ACC112 (cell line): ENCODE data around the gene PACS1.

ENCODE experiments used
- H2AFZ ChIP-seq: fragments of 200-600 bp; sonication (generic); one replicate; pipeline ENCODE4 v1.6.0; 2017; ENCODE audit warnings: antibody characterized with exemption, low read length; ENCODE audit not compliant: unreplicated experiment
- H3K27ac ChIP-seq: fragments of 200-600 bp; sonication (generic); 2 replicates; pipeline ENCODE4 v1.5.1; 2014; ENCODE audit warnings: low read depth, mild to moderate bottlenecking, antibody characterized with exemption, low read length, moderate library complexity
- H3K27me3 ChIP-seq: fragments of 200-600 bp; sonication (generic); 2 replicates; pipeline ENCODE4 v1.6.1; 2014; ENCODE audit warnings: mild to moderate bottlenecking, antibody characterized with exemption, low read length, moderate library complexity, mixed read lengths; ENCODE audit not compliant: insufficient read depth
- H3K36me3 ChIP-seq: fragments of 200-600 bp; sonication (generic); 2 replicates; pipeline ENCODE4 v1.6.1; 2016; ENCODE audit warnings: mild to moderate bottlenecking, antibody characterized with exemption, low read length, moderate library complexity, mixed read lengths; ENCODE audit not compliant: insufficient read depth
- H3K4me1 ChIP-seq: fragments of 200-600 bp; sonication (generic); one replicate; pipeline ENCODE4 v1.6.1; 2016; ENCODE audit warnings: low read length, mixed read lengths; ENCODE audit not compliant: insufficient read depth, unreplicated experiment, control insufficient read depth
- H3K4me3 ChIP-seq: fragments of 200-600 bp; sonication (generic); 2 replicates; pipeline ENCODE4 v1.5.1; 2014; ENCODE audit warnings: mild to moderate bottlenecking, low read depth, low read length
- H3K79me2 ChIP-seq: fragments of 200-600 bp; sonication (generic); one replicate; pipeline ENCODE4 v1.6.0; 2016; ENCODE audit warnings: low read length; ENCODE audit not compliant: control insufficient read depth, unreplicated experiment, insufficient read depth

Gene PACS1

DNA sequence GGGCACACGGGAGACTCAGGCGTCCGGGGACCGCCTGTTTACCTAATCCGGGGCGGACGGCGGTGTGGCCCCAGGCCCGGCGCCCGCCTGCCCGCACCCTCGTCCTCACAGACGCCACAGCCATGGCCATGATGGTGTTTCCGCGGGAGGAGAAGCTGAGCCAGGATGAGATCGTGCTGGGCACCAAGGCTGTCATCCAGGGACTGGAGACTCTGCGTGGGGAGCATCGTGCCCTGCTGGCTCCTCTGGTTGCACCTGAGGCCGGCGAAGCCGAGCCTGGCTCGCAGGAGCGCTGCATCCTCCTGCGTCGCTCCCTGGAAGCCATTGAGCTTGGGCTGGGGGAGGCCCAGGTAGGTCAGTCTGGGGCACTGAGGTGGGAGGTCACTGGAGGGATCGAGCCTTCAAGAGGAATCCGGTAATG lies 188.4 kb downstream of the PACS1 start:
- Histone ChIP-seq H3K36me3 (peaks cover 3% of the 10 kb centered on the region; the same call in 1 of the 2 replicates), H3K79me2 (no peaks in the 10 kb centered on the region), H3K4me3 (peak overlapping the region; percentile 89), H3K27ac (no peak overlapping the region), H3K4me1 (no peaks in the 10 kb centered on the region), H2AFZ (no peak overlapping the region), H3K27me3 (no peaks in the 10 kb centered on the region)

DNA sequence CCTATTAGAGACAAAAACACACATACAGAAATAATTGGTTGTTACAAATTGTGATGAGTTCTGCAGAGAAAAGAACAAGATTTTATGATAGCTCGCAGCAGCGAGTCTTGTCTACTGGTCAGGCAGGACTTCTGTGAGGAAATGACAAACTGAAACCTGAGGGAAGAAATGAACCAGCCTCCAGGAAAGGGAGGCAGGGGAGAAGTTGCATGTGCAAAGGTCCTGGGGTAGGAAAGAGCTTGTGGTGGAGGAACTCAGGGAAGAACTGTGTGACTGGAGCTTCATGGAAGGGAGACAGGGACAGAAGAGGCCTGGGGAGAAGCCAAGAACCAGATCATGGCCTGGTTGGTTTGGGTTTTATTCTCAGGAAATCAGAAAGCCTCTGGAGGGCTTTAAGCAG lies 189.2 kb downstream of the PACS1 start:
- Histone ChIP-seq H3K4me1 (no peaks in the 10 kb centered on the region), H3K27ac (no peak overlapping the region), H3K27me3 (no peaks in the 10 kb centered on the region), H3K36me3 (peaks cover 3% of the 10 kb centered on the region; the same call in 1 of the 2 replicates), H2AFZ (no peak overlapping the region), H3K79me2 (no peaks in the 10 kb centered on the region), H3K4me3 (no peak overlapping the region; the same call in 1 of the 2 replicates)

DNA sequence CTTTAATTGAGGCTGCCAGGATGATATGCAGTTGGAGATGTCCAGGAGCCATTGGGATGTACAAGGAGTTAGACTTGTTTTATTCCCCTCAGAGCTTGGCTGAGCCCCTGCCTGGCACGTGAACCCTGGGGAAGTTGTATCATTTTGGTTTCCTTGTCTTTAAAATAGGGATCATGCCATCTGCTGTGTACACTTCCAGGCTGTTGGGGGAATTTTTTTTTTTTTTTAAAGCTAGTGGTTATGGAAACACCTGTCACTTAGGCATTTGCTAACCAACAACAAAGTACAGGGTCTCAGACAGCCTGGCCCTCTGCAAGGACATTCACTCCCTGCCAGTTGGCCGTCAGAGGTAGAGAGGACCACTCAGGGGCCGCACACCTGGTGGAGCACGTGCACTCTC lies 189.9 kb downstream of the PACS1 start:
- H3K4me3 ChIP-seq, result no peak overlapping the region
- H3K36me3 ChIP-seq, result peaks cover 3% of the 10 kb centered on the region; the same call in 1 of the 2 replicates
- no peak overlapping the region for H3K27ac ChIP-seq
- no peak overlapping the region for H2AFZ ChIP-seq
- no peaks in the 10 kb centered on the region for H3K4me1 ChIP-seq
- no peaks in the 10 kb centered on the region for H3K79me2 ChIP-seq
- H3K27me3 ChIP-seq, result no peaks in the 10 kb centered on the region

DNA sequence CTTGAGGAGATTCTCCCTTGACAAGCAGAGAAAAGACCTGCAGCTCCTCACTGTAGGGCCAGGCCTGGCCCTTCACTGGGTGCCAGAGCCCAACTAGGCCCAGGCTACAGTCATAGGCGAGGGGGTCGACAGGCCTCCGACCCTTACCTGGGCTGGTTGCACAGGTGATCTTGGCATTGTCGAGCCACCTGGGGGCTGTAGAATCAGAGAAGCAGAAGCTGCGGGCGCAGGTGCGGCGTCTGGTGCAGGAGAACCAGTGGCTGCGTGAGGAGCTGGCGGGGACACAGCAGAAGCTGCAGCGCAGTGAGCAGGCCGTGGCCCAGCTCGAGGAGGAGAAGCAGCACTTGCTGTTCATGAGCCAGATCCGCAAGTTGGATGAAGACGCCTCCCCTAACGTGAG lies 191.5 kb downstream of the PACS1 start:
- no peaks in the 10 kb centered on the region for H3K79me2 ChIP-seq
- H3K4me1 ChIP-seq, result no peaks in the 10 kb centered on the region
- no peak overlapping the region for H3K27ac ChIP-seq
- H3K27me3 ChIP-seq, result no peaks in the 10 kb centered on the region
- H3K36me3 ChIP-seq, result peaks cover 3% of the 10 kb centered on the region; the same call in 1 of the 2 replicates
- H3K4me3 ChIP-seq, result no peak overlapping the region
- no peak overlapping the region for H2AFZ ChIP-seq

DNA sequence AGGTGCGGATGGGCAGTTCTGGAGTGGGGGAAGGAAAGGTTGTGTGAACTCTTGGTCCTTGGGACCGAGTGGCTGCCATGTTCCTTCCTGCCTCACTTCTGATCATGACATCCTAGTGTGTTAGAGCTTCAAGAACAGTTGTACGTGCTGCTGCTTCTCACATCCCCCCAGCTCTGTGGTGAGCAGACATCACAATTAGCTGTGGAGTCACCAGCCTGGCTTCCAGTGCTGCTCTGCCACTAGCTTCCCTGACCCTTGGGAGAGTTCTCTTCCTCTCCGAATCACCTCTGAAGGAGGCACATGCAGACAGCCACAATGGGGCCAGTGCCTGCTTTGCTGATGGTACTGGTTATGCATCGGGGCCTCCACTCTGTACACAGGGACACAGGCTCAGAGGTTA lies 192.1 kb downstream of the PACS1 start:
- no peak overlapping the region for H2AFZ ChIP-seq
- H3K36me3 ChIP-seq, result peaks cover 3% of the 10 kb centered on the region; the same call in 1 of the 2 replicates
- no peaks in the 10 kb centered on the region for H3K27me3 ChIP-seq
- H3K27ac ChIP-seq, result no peak overlapping the region
- H3K4me3 ChIP-seq, result no peak overlapping the region
- no peaks in the 10 kb centered on the region for H3K4me1 ChIP-seq
- H3K79me2 ChIP-seq, result no peaks in the 10 kb centered on the region

DNA sequence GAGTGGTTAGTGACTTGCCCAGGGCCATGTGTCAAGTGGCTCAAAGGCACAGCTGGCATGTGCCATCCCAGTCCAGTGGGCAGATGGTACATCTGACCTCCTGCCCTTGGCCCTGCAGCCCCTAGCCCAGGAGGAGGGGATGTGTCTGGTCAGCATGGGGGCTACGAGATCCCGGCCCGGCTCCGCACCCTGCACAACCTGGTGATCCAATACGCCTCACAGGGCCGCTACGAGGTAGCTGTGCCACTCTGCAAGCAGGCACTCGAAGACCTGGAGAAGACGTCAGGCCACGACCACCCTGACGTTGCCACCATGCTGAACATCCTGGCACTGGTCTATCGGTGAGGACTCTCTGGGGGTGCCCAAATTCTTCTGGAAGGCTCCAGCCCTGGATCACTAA lies 192.6 kb downstream of the PACS1 start:
- H3K27ac ChIP-seq, result no peak overlapping the region
- H3K4me1 ChIP-seq, result no peaks in the 10 kb centered on the region
- no peaks in the 10 kb centered on the region for H3K79me2 ChIP-seq
- H3K36me3 ChIP-seq, result peaks cover 3% of the 10 kb centered on the region; the same call in 1 of the 2 replicates
- no peak overlapping the region for H2AFZ ChIP-seq
- no peak overlapping the region for H3K4me3 ChIP-seq
- H3K27me3 ChIP-seq, result no peaks in the 10 kb centered on the region

DNA sequence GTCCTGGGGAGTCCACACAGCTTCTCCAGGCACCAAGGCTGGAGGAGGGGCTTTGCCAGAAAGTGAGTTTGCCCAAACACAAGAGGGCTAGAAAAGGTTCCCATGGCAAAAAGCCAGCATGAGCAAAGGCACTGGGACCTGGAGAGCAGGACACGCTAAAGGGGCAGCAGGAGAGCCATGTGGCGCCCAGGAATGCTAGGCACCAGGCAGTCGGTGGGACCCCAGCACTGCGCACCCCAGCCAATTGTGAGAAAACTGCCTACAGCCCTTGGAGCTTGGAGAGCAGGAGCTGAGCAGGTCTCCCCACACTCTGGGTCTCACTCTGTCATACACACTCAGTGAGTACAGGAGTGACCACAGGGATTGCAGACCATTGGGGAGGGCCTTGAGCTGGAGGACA lies 193.2 kb downstream of the PACS1 start:
- Histone ChIP-seq H3K27me3 (no peaks in the 10 kb centered on the region), H3K36me3 (peaks cover 3% of the 10 kb centered on the region; the same call in 1 of the 2 replicates), H3K4me1 (no peaks in the 10 kb centered on the region), H3K4me3 (no peak overlapping the region), H3K79me2 (no peaks in the 10 kb centered on the region), H3K27ac (no peak overlapping the region), H2AFZ (no peak overlapping the region)

DNA sequence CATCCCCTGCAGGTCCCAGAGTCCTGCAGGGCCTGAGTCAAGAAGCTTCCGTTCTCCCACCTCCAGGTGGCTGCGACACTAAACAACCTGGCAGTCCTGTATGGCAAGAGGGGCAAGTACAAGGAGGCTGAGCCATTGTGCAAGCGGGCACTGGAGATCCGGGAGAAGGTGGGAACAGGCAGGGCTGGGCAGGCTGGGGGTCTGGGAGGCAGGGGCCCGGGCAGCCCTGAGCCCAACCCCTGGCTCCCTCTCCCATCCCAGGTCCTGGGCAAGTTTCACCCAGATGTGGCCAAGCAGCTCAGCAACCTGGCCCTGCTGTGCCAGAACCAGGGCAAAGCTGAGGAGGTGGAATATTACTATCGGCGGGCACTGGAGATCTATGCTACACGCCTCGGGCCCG lies 193.7 kb downstream of the PACS1 start:
- Histone ChIP-seq H3K27me3 (no peaks in the 10 kb centered on the region), H3K79me2 (peaks cover 1% of the 10 kb centered on the region), H3K36me3 (peaks cover 3% of the 10 kb centered on the region; the same call in 1 of the 2 replicates), H3K4me3 (no peak overlapping the region), H2AFZ (no peak overlapping the region), H3K4me1 (no peaks in the 10 kb centered on the region), H3K27ac (no peak overlapping the region)

DNA sequence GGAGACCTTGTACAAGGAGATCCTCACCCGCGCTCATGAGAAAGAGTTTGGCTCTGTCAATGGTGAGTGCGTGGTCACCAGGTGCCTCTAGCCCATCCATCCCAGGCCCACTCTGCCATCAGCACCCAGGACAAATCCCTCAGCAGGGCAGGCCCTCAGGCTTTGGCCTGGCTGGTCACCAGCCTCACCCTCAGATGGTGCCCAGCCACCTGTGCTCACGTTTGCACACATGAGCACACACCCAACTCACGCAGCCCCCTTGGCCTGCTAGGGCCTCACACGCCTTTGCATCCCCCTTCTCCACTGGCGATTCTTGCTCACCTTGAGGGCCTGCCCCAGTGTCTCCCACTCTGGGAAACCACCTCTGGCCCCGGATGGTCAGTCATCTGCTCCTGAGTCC lies 194.3 kb downstream of the PACS1 start:
- peaks cover 3% of the 10 kb centered on the region; the same call in 1 of the 2 replicates for H3K36me3 ChIP-seq

DNA sequence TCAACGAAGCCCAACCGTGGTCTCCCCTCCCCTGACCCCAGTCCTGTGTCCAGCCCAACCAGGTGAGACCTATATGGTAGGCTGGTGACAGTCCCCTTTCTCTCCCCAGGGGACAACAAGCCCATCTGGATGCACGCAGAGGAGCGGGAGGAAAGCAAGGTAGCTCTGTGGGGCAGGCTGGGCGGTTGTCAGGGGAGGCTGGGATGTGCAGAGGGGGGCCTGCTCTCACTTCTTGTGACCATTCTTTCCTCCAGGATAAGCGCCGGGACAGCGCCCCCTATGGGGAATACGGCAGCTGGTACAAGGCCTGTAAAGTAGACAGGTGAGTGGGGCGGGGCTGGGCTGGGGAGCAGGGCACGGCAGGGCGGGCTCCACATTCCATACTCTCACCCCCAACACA lies 194.8 kb downstream of the PACS1 start:
- Histone ChIP-seq H3K27me3 (no peaks in the 10 kb centered on the region), H3K4me3 (no peak overlapping the region), H3K4me1 (peaks cover 6% of the 10 kb centered on the region), H3K36me3 (no peaks in the 10 kb centered on the region; the same call in 1 of the 2 replicates), H2AFZ (no peak overlapping the region), H3K27ac (no peak overlapping the region), H3K79me2 (peaks cover 13% of the 10 kb centered on the region)

More for the DNA sequence above, 194.3 kb downstream of the PACS1 start:
- no peak overlapping the region for H2AFZ ChIP-seq
- no peak overlapping the region for H3K27ac ChIP-seq
- H3K27me3 ChIP-seq, result no peaks in the 10 kb centered on the region
- peaks cover 7% of the 10 kb centered on the region for H3K79me2 ChIP-seq
- H3K4me3 ChIP-seq, result no peak overlapping the region
- H3K4me1 ChIP-seq, result peaks cover under 1% of the 10 kb centered on the region

DNA sequence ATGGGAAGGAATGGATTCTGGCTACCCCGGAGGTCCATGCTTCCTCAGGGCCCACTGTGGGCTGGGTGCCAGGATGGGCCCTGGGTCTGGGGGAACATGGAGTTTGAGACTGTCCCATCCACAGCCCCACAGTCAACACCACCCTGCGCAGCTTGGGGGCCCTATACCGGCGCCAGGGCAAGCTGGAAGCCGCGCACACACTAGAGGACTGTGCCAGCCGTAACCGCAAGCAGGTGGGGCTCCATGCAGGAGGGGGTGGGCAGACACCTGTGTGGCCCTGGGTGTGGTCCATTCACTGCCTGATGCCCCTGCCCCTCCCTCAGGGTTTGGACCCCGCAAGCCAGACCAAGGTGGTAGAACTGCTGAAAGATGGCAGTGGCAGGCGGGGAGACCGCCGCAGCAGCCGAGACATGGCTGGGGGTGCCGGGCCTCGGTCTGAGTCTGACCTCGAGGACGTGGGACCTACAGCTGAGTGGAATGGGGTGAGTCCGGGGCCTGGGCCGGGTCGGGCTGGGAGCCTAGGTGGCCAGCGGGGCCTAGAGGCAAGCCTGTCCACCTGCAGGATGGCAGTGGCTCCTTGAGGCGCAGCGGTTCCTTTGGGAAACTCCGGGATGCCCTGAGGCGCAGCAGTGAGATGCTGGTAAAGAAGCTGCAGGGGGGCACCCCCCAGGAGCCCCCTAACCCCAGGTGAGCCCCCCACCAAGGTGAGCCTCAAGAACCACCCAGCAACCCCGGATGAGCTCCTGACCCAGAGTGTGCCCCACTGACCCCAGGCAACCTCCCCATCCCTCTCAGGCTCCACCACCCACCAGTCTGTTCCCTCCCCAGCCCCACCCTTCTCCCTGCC lies 195.7 kb downstream of the PACS1 start:
- no peak overlapping the region for H2AFZ ChIP-seq

More for the DNA sequence above, 195.7 kb downstream of the PACS1 start:
- peaks cover 8% of the 10 kb centered on the region for H3K4me1 ChIP-seq
- no peaks in the 10 kb centered on the region; the same call in 1 of the 2 replicates for H3K36me3 ChIP-seq
- H3K79me2 ChIP-seq, result peaks cover 21% of the 10 kb centered on the region
- no peaks in the 10 kb centered on the region for H3K27me3 ChIP-seq
- no peak overlapping the region for H3K4me3 ChIP-seq
- H3K27ac ChIP-seq, result no peak overlapping the region
